Neural cell (in vitro differentiated cells): Measurements from ENCODE around the gene SVBP. TPM values are rescaled to one million over a fixed set of nuclear protein-coding genes. Genes with fewer than 3 reads are reported as not detected.

ENCODE experiments used
- H2AFZ ChIP-seq: fragments of 200-600, 300-800 bp; sonication (generic), shearing (Covaris generic); 2 replicates; pipeline ENCODE4 v1.6.0; 2014; ENCODE audit warnings: low read depth, mild to moderate bottlenecking, antibody characterized with exemption, low read length, moderate library complexity
- H3F3A ChIP-seq: fragments of 200-600 bp; shearing (Covaris generic); 2 replicates; pipeline ENCODE4 v1.6.1; 2016; ENCODE audit warnings: mild to moderate bottlenecking, moderate library complexity, mixed read lengths, antibody characterized with exemption, low read length; ENCODE audit not compliant: insufficient read depth, poor library complexity, severe bottlenecking
- H3K27ac ChIP-seq: fragments of 200-600, 300-800 bp; sonication (generic), shearing (Covaris generic); 2 replicates; pipeline ENCODE4 v1.5.1; 2014; ENCODE audit warnings: mild to moderate bottlenecking, low read length, moderate library complexity
- H3K27me3 ChIP-seq: fragments of 300-800, 200-600 bp; sonication (generic), shearing (Covaris generic); 2 replicates; pipeline ENCODE4 v1.6.0; 2014; ENCODE audit warnings: mild to moderate bottlenecking, low read depth, low read length, moderate library complexity; ENCODE audit not compliant: insufficient read depth
- H3K36me3 ChIP-seq: fragments of 300-800, 200-600 bp; sonication (generic), shearing (Covaris generic); 2 replicates; pipeline ENCODE4 v1.5.1; 2014; ENCODE audit warnings: mild to moderate bottlenecking, antibody characterized with exemption, low read length, moderate library complexity; ENCODE audit not compliant: insufficient read depth
- H3K4me2 ChIP-seq: fragments of 300-800, 200-600 bp; sonication (generic), shearing (Covaris generic); 2 replicates; pipeline ENCODE4 v1.6.0; 2014; ENCODE audit warnings: mild to moderate bottlenecking, low read length
- H3K4me3 ChIP-seq: fragments of 300-800, 200-600 bp; sonication (generic), shearing (Covaris generic); 2 replicates; pipeline ENCODE4 v1.5.1; 2014; ENCODE audit warnings: mild to moderate bottlenecking, low read length, moderate library complexity
- H3K79me2 ChIP-seq: fragments of 200-600 bp; shearing (Covaris generic); replicated peaks from 2 replicates; pipeline ENCODE4 v1.6.0; 2014; ENCODE audit warnings: mild to moderate bottlenecking, low read length, moderate library complexity; ENCODE audit not compliant: insufficient read depth
- H3K9ac ChIP-seq: fragments of 300-800, 200-600 bp; sonication (generic), shearing (Covaris generic); 2 replicates; pipeline ENCODE4 v1.6.1; 2016; ENCODE audit warnings: mild to moderate bottlenecking, low read length, mixed read lengths
- H3K9me2 ChIP-seq: fragments of 200-600 bp; shearing (Covaris generic); 2 replicates; pipeline ENCODE4 v1.6.1; 2016; ENCODE audit warnings: mild to moderate bottlenecking, low read length, mixed read lengths; ENCODE audit not compliant: insufficient read depth
- H3K9me3 ChIP-seq: fragments of 200-600, 300-800 bp; sonication (generic), shearing (Covaris generic); 2 replicates; pipeline ENCODE4 v1.6.1; 2016; ENCODE audit warnings: mild to moderate bottlenecking, mixed run types, low read length, moderate library complexity, mixed read lengths
- H4K20me1 ChIP-seq: fragments of 200-600 bp; shearing (Covaris generic); 2 replicates; pipeline ENCODE4 v1.6.1; 2016; ENCODE audit warnings: mild to moderate bottlenecking, mixed run types; ENCODE audit not compliant: insufficient read depth
- CTCF ChIP-seq: fragments of 450-650 bp; IDR thresholded peaks from 2 replicates; pipeline ENCODE4 v1.5.1; 2014; ENCODE audit warnings: antibody characterized with exemption, mild to moderate bottlenecking, moderate library complexity; ENCODE audit not compliant: poor library complexity, severe bottlenecking
- EP300 ChIP-seq: fragments of 450-650 bp; conservative IDR thresholded peaks from 2 replicates; pipeline ENCODE4 v1.6.1; 2014; ENCODE audit warnings: antibody characterized with exemption, mild to moderate bottlenecking, moderate library complexity; ENCODE audit not compliant: poor library complexity, severe bottlenecking
- EZH2 ChIP-seq: fragments of 200-600, 300-800 bp; shearing (Covaris generic), sonication (generic); IDR thresholded peaks from 2 replicates; pipeline ENCODE4 v1.6.1; 2014; ENCODE audit warnings: antibody characterized with exemption, low read length, borderline replicate concordance, mild to moderate bottlenecking; ENCODE audit not compliant: insufficient read depth, poor library complexity, severe bottlenecking
- MXI1 ChIP-seq: fragments of 450-650 bp; conservative IDR thresholded peaks from 2 replicates; pipeline ENCODE4 v1.6.1; 2014; ENCODE audit warnings: antibody characterized with exemption, mild to moderate bottlenecking; ENCODE audit not compliant: poor library complexity, severe bottlenecking
- POLR2AphosphoS5 ChIP-seq: IDR thresholded peaks from 2 replicates; pipeline ENCODE4 v1.6.1; 2012
- RAD21 ChIP-seq: fragments of 450-650 bp; conservative IDR thresholded peaks from 2 replicates; pipeline ENCODE4 v1.6.1; 2014; ENCODE audit warnings: antibody characterized with exemption, mild to moderate bottlenecking, moderate library complexity
- SMC3 ChIP-seq: fragments of 450-650 bp; conservative IDR thresholded peaks from 2 replicates; pipeline ENCODE4 v1.6.1; 2014; ENCODE audit warnings: antibody characterized with exemption, mild to moderate bottlenecking, moderate library complexity; ENCODE audit not compliant: poor library complexity
- TAF1 ChIP-seq: IDR thresholded peaks from 2 replicates; pipeline ENCODE4 v1.6.1; 2012; ENCODE audit warnings: low read depth
- polyA plus RNA-seq: library from polyadenylated mRNA; depleted of rRNA; stranded (reverse); fragments of >200 nt; gene quantifications from 2 replicates; pipeline ENCODE4 v1.2.3, GENCODE V29; 2014
- TF ChIP-seq, protein P1 (sequence below): IDR thresholded peaks from 2 replicates; pipeline ENCODE4 v1.6.1; 2012; ENCODE audit warnings: borderline replicate concordance

Gene SVBP
- polyA plus RNA-seq, 1 donor from 2014 or later = 231 TPM

GRCh38 chr1:42777852-42778251, 39.3 kb downstream of the SVBP start:
- Histone ChIP-seq H3K9me3 (no peaks in the 10 kb centered on the region), H3K9ac (no peak overlapping the region), H3K4me3 (no peak overlapping the region), H3K27me3 (no peaks in the 10 kb centered on the region), H3K36me3 (peaks cover 15% of the 10 kb centered on the region), H3K9me2 (no peaks in the 10 kb centered on the region), H3K79me2 (no peaks in the 10 kb centered on the region), H4K20me1 (no peaks in the 10 kb centered on the region), H3K4me2 (no peak overlapping the region), H2AFZ (no peak overlapping the region), H3F3A (no peaks in the 10 kb centered on the region), H3K27ac (no peak overlapping the region)
- TF ChIP-seq EZH2 = no peak
- TF ChIP-seq, protein P1, sequence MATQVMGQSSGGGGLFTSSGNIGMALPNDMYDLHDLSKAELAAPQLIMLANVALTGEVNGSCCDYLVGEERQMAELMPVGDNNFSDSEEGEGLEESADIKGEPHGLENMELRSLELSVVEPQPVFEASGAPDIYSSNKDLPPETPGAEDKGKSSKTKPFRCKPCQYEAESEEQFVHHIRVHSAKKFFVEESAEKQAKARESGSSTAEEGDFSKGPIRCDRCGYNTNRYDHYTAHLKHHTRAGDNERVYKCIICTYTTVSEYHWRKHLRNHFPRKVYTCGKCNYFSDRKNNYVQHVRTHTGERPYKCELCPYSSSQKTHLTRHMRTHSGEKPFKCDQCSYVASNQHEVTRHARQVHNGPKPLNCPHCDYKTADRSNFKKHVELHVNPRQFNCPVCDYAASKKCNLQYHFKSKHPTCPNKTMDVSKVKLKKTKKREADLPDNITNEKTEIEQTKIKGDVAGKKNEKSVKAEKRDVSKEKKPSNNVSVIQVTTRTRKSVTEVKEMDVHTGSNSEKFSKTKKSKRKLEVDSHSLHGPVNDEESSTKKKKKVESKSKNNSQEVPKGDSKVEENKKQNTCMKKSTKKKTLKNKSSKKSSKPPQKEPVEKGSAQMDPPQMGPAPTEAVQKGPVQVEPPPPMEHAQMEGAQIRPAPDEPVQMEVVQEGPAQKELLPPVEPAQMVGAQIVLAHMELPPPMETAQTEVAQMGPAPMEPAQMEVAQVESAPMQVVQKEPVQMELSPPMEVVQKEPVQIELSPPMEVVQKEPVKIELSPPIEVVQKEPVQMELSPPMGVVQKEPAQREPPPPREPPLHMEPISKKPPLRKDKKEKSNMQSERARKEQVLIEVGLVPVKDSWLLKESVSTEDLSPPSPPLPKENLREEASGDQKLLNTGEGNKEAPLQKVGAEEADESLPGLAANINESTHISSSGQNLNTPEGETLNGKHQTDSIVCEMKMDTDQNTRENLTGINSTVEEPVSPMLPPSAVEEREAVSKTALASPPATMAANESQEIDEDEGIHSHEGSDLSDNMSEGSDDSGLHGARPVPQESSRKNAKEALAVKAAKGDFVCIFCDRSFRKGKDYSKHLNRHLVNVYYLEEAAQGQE = no peak
- no peak for TF ChIP-seq POLR2AphosphoS5
- TF ChIP-seq CTCF = peak; percentile 69
- TF ChIP-seq EP300 = no peak
- no peak for TF ChIP-seq TAF1
- no peak for TF ChIP-seq MXI1
- peak; percentile 74 for TF ChIP-seq RAD21
- peak; percentile 80 for TF ChIP-seq SMC3

DNA sequence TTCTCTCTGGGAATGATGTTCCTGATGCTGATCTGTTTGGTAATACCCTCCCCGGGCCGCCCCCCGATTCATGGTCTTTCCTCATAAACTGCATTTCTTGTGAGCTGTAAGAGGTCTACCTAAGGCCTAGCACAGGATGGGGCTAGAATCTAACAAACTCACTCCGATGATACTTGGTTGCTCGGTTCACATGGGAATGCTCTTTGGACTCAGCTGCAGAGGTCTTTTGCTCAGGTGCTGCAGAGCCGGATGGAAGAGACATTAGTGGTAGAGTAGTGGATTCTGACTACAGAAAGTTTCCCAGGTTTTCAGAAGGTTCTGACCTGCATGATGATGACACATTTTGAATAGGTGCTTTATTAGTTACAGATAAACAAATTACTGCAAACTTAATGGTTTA, 40.7 kb downstream of the SVBP start:
- no peaks in the 10 kb centered on the region for H3K9me2 ChIP-seq
- no peak overlapping the region for H3K4me2 ChIP-seq
- no peak overlapping the region for H3K9ac ChIP-seq
- no peaks in the 10 kb centered on the region for H3K27me3 ChIP-seq
- H3F3A ChIP-seq = no peaks in the 10 kb centered on the region
- TF ChIP-seq RAD21 = no peak
- no peak overlapping the region for H2AFZ ChIP-seq
- no peak overlapping the region for H3K4me3 ChIP-seq
- H4K20me1 ChIP-seq = no peaks in the 10 kb centered on the region
- H3K79me2 ChIP-seq = peaks cover 8% of the 10 kb centered on the region
- H3K36me3 ChIP-seq = peaks cover 15% of the 10 kb centered on the region
- H3K9me3 ChIP-seq = no peaks in the 10 kb centered on the region
- H3K27ac ChIP-seq = no peak overlapping the region
